Kidney (tissue), 14 donors: ENCODE measurements around the gene ARID5B. TPM values are rescaled to one million over a fixed set of nuclear protein-coding genes. Genes with fewer than 3 reads are reported as not detected.

Experiments
- DNase-seq, 5 donors: peaks; one replicate each; pipeline ENCODE4 v3.0.0-alpha.2; 2013 to 2020
- FAIRE-seq: peaks from 2 replicates; lab custom pipeline; 2012; peaks lifted over from hg19 to GRCh38; lab: Jason Lieb, UNC
- H3K27ac ChIP-seq, 2 donors: one replicate each; pipeline ENCODE4 v1.7.0; 2013; ENCODE audit warnings: low read depth in 2 of 2, low read length in 2 of 2, inconsistent platforms in 1 of 2
- H3K27me3 ChIP-seq: one replicate; pipeline ENCODE4 v1.7.1; 2013; ENCODE audit warnings: low read length, inconsistent platforms; ENCODE audit not compliant: control insufficient read depth, insufficient read depth
- H3K36me3 ChIP-seq, 3 donors: one replicate each; pipeline versions ENCODE4 v1.7.0 to v1.7.1; 2013; ENCODE audit warnings: low read length in 3 of 3, control low read depth in 1 of 3, inconsistent platforms in 1 of 3; ENCODE audit not compliant: insufficient read depth in 3 of 3, control insufficient read depth in 2 of 3
- H3K4me1 ChIP-seq, 3 donors: one replicate each; pipeline versions ENCODE4 v1.7.0 to v1.7.1; 2013; ENCODE audit warnings: low read length in 3 of 3, inconsistent platforms in 1 of 3, low read depth in 1 of 3; ENCODE audit not compliant: control insufficient read depth in 2 of 3, insufficient read depth in 2 of 3
- H3K4me3 ChIP-seq, 3 donors: one replicate each; pipeline versions ENCODE4 v1.7.0 to v1.8.1; 2013; ENCODE audit warnings: low read length in 3 of 3, control low read depth in 1 of 3, inconsistent platforms in 1 of 3
- H3K9ac ChIP-seq, 3 donors: one replicate each; pipeline versions ENCODE4 v1.7.0 to v1.7.1; 2013; ENCODE audit warnings: low read length in 3 of 3, control low read depth in 1 of 3, inconsistent platforms in 1 of 3
- H3K9me3 ChIP-seq, 3 donors: one replicate each; pipeline versions ENCODE4 v1.7.0 to v1.7.1; 2013; ENCODE audit warnings: low read length in 3 of 3, control low read depth in 1 of 3, inconsistent platforms in 1 of 3; ENCODE audit not compliant: control insufficient read depth in 2 of 3, insufficient read depth in 1 of 3
- CTCF ChIP-seq: IDR thresholded peaks from 3 replicates; pipeline ENCODE4 v1.5.1; 2012; ENCODE audit warnings: mild to moderate bottlenecking, moderate library complexity, borderline replicate concordance; ENCODE audit not compliant: insufficient read depth; ENCODE audit errors: extremely low read depth
- intact Hi-C: fragments of 100-400 bp; cut with DNase I; formaldehyde crosslinking; loops from one replicate; pipeline ENCODE4 v1.11.1; 2022
- polyA plus RNA-seq: library from polyadenylated mRNA; stranded (reverse); fragments of 350-450 nt; fragmentation: Illumina TruSeq; extraction: RNeasy Lipid Tissue Mini Kit (QIAGEN cat#74804); gene quantifications from one replicate; pipeline ENCODE4 v1.2.3, GENCODE V29; 2014; ENCODE audit warnings: low read depth, low replicate concordance; ENCODE audit not compliant: insufficient read depth
- total RNA-seq: library from RNA; stranded (reverse); fragmentation: NEBNext Ultra II Directional; extraction: Animal tissue kit (Norgen Biotek cat#: 25700); gene quantifications from one replicate; pipeline ENCODE4 v1.2.1, GENCODE V29; 2021
- donor health status: control.
- donor health status: control.
- donor health status: control.
- donor health status: control.
- donor health status: control.
- donor health status: DM: yes; HTN: yes; CAD: no.
- donor health status: Normal renal cell carcinoma (clear cell type).

The ARID5B gene
- total and polyA plus RNA-seq, 2 donors from 2014 or later, result 8.6 to 77.9 TPM

GRCh38 chr10:61911425-61911824, 9.9 kb downstream of the ARID5B start:
- Histone ChIP-seq H3K36me3 (peaks cover 0 to 2% (median 0%) of the 10 kb centered on the region in 3 donors), H3K27me3 (no peaks in the 10 kb centered on the region), H3K27ac (no peak overlapping the region), H3K4me1 (peaks cover 0 to 8% (median 4%) of the 10 kb centered on the region in 3 donors), H3K9ac (no peak overlapping the region), H3K4me3 (no peak overlapping the region), H3K9me3 (no peaks in the 10 kb centered on the region)
- no peak for DNase-seq
- intact Hi-C loops, result no loop called here
- FAIRE-seq, result no peak
- no peak for TF ChIP-seq CTCF

GRCh38 chr10:61912981-61913380, 11.5 kb downstream of the ARID5B start:
- FAIRE-seq (no peak), DNase-seq (no peak)
- Histone ChIP-seq H3K27ac (no peak overlapping the region), H3K9me3 (no peaks in the 10 kb centered on the region), H3K4me1 (peaks cover 0 to 13% (median 4%) of the 10 kb centered on the region in 3 donors), H3K27me3 (no peaks in the 10 kb centered on the region), H3K4me3 (no peak overlapping the region), H3K36me3 (peaks cover 0 to 2% (median 0%) of the 10 kb centered on the region in 3 donors), H3K9ac (no peak overlapping the region)
- TF ChIP-seq CTCF, result no peak
- intact Hi-C loops, result no loop called here

- intact Hi-C loops, result no loop called here
- no peak for DNase-seq
- Histone ChIP-seq H3K27me3 (no peaks in the 10 kb centered on the region), H3K4me1 (peaks cover 0 to 10% (median 0%) of the 10 kb centered on the region in 3 donors), H3K9ac (no peak overlapping the region), H3K36me3 (peaks cover 0 to 2% (median 0%) of the 10 kb centered on the region in 3 donors), H3K27ac (no peak overlapping the region), H3K9me3 (no peaks in the 10 kb centered on the region), H3K4me3 (no peak overlapping the region)
- no peak for FAIRE-seq
- no peak for TF ChIP-seq CTCF
Observed at GRCh38 chr10:61918140-61918539, 16.6 kb downstream of the ARID5B start.

- no peak overlapping the region for H3K27ac ChIP-seq
- TF ChIP-seq CTCF, result no peak
- peaks cover 0 to 2% (median 0%) of the 10 kb centered on the region in 3 donors for H3K36me3 ChIP-seq
- H3K9me3 ChIP-seq, result no peaks in the 10 kb centered on the region
- H3K27me3 ChIP-seq, result no peaks in the 10 kb centered on the region
- DNase-seq, result no peak
- H3K9ac ChIP-seq, result no peak overlapping the region
- H3K4me3 ChIP-seq, result no peak overlapping the region
- peaks cover 0 to 8% (median 0%) of the 10 kb centered on the region in 3 donors for H3K4me1 ChIP-seq
- intact Hi-C loops, result no loop called here
- no peak for FAIRE-seq
Observed at GRCh38 chr10:61918989-61919388, 17.5 kb downstream of the ARID5B start.
